ENCODE results near the gene THSD7B. TPM values are rescaled to one million over a fixed set of nuclear protein-coding genes. Genes with fewer than 3 reads are reported as not detected.
"Not testable (repeated sequence)": the region's sequence is repeated elsewhere in the genome, so short reads cannot be mapped to it uniquely, and the experiment has no call there.

THSD7B gene
- total RNA-seq, 1 experiment from 2014 or later = 6.9 TPM

DNA sequence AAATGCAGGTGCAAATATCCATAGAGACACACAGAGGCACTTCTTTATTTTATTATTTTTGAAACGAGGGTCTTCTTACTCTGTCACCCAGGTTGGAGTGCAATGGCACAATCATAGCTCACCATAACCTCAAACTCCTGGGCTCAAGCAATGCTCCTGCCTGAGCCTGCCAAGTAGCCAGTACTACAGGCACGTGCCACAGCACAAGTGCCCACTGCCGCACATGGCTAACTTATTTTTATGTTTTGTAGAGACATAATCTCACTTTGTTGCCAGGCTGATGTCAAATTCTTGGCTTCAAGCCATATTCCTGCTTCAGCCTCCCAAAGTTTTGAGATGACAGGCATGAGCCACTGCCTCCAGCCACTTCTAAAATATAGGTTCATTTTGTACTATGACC is 537.6 kb downstream of the THSD7B start:
- Mint-ChIP-seq H3K4me3 (ENCODE audit: unreplicated experiment) (no peak overlapping the region), H3K9me3 (ENCODE audit: unreplicated experiment) (no peaks in the 10 kb centered on the region), H3K27me3 (ENCODE audit: insufficient read depth, unreplicated experiment) (no peaks in the 10 kb centered on the region), H3K36me3 (ENCODE audit: insufficient read depth, unreplicated experiment) (peaks cover 3% of the 10 kb centered on the region), H3K4me1 (ENCODE audit: low read depth, unreplicated experiment) (no peaks in the 10 kb centered on the region), H3K27ac (ENCODE audit: unreplicated experiment) (no peak overlapping the region)
- CTCF ChIA-PET = no interaction called here
- Histone ChIP-seq H3K9me3 (peaks cover 16% of the 10 kb centered on the region), H3K36me3 (ENCODE audit: control insufficient read depth, insufficient read depth, low read length) (no peaks in the 10 kb centered on the region), H3K4me3 (ENCODE audit: low read depth, low read length) (no peak overlapping the region), H3K27me3 (replicated peaks; ENCODE audit: control insufficient read depth, insufficient read depth, low read length) (no peaks in the 10 kb centered on the region), H3K4me1 (0 out of 2 replicates have a peak, but pooled peaks cover 9% of the 10 kb centered on the region)
- no peak for DNase-seq
- intact Hi-C loops (cut with micrococcal nuclease; ENCODE audit: unreplicated experiment) = no loop called here
- no TSS peak for BruUV-seq (replicated peaks)
- POLR2A ChIA-PET = no interaction called here
- TF ChIP-seq, protein P1, sequence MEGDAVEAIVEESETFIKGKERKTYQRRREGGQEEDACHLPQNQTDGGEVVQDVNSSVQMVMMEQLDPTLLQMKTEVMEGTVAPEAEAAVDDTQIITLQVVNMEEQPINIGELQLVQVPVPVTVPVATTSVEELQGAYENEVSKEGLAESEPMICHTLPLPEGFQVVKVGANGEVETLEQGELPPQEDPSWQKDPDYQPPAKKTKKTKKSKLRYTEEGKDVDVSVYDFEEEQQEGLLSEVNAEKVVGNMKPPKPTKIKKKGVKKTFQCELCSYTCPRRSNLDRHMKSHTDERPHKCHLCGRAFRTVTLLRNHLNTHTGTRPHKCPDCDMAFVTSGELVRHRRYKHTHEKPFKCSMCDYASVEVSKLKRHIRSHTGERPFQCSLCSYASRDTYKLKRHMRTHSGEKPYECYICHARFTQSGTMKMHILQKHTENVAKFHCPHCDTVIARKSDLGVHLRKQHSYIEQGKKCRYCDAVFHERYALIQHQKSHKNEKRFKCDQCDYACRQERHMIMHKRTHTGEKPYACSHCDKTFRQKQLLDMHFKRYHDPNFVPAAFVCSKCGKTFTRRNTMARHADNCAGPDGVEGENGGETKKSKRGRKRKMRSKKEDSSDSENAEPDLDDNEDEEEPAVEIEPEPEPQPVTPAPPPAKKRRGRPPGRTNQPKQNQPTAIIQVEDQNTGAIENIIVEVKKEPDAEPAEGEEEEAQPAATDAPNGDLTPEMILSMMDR (IDR thresholded peaks at IDR 0.05; ENCODE audit: insufficient read depth in 1 of 2, low read depth in 1 of 2, low read length in 1 of 2, severe bottlenecking in 1 of 2, unreplicated experiment in 1 of 2) = no peak

DNA sequence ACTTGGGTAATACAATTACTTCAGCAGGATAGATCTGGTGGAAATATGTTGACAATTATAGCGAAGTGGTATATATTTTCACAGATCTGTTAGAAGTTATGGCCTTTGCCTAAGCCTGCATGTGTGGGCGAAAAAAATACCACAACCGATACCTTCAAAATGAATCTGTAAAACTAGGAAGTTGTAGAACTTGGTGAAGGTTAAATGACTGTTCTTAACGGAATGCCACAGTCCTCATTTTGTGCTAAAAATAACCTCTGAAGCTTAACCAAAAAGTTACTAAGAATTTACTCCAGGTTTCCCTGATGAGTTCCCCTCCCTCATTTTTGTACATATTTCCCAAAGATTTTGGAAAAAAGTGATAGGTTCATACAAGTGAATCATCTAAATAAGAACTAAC is 550.7 kb downstream of the THSD7B start:
- POLR2A ChIA-PET = no interaction called here
- intact Hi-C loops (cut with micrococcal nuclease; ENCODE audit: unreplicated experiment) = no loop called here
- H3K9me3 ChIP-seq = no peaks in the 10 kb centered on the region
- no peak overlapping the region for H3K27ac Mint-ChIP-seq (ENCODE audit: unreplicated experiment)
- no peaks in the 10 kb centered on the region for H3K36me3 Mint-ChIP-seq (ENCODE audit: insufficient read depth, unreplicated experiment)
- H3K4me1 Mint-ChIP-seq (ENCODE audit: low read depth, unreplicated experiment) = no peaks in the 10 kb centered on the region
- H3K4me3 Mint-ChIP-seq (ENCODE audit: unreplicated experiment) = no peak overlapping the region
- DNase-seq = no peak
- TF ChIP-seq, protein P1 (IDR thresholded peaks at IDR 0.05; ENCODE audit: insufficient read depth in 1 of 2, low read depth in 1 of 2, low read length in 1 of 2, severe bottlenecking in 1 of 2, unreplicated experiment in 1 of 2) = no peak
- no peak overlapping the region for H3K4me3 ChIP-seq (ENCODE audit: low read depth, low read length)
- BruUV-seq (replicated peaks) = no TSS peak
- no peaks in the 10 kb centered on the region for H3K27me3 ChIP-seq (replicated peaks; ENCODE audit: control insufficient read depth, insufficient read depth, low read length)
- H3K27me3 Mint-ChIP-seq (ENCODE audit: insufficient read depth, unreplicated experiment) = no peaks in the 10 kb centered on the region
- no peaks in the 10 kb centered on the region for H3K36me3 ChIP-seq (ENCODE audit: control insufficient read depth, insufficient read depth, low read length)
- no peaks in the 10 kb centered on the region for H3K9me3 Mint-ChIP-seq (ENCODE audit: unreplicated experiment)
- CTCF ChIA-PET = no interaction called here
- no peaks in the 10 kb centered on the region for H3K4me1 ChIP-seq

DNA sequence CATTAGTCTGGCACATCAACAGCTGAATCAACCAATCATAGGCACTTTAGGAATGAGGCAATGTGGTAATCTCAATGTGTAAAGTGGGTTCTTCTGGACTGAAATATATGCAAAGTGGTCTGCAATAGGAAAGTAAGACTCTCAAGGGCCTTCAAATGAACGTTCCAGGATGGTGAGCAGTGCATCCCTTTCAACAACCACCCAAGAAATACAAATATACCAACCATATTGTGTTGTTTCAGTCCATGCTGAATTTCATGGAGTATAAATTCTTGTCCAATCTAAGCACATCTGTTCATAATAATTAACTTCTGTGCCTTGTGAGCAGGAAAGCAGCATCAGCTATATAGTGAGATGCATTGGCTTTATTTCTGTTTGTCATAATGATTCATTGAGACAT is 556.2 kb downstream of the THSD7B start:
- intact Hi-C loops (cut with micrococcal nuclease; ENCODE audit: unreplicated experiment) = no loop called here
- no peaks in the 10 kb centered on the region for H3K27me3 ChIP-seq (replicated peaks; ENCODE audit: control insufficient read depth, insufficient read depth, low read length)
- Mint-ChIP-seq H3K36me3 (ENCODE audit: insufficient read depth, unreplicated experiment) (no peaks in the 10 kb centered on the region), H3K4me3 (ENCODE audit: unreplicated experiment) (no peak overlapping the region), H3K27me3 (ENCODE audit: insufficient read depth, unreplicated experiment) (no peaks in the 10 kb centered on the region), H3K4me1 (ENCODE audit: low read depth, unreplicated experiment) (no peaks in the 10 kb centered on the region), H3K27ac (ENCODE audit: unreplicated experiment) (no peak overlapping the region), H3K9me3 (ENCODE audit: unreplicated experiment) (no peaks in the 10 kb centered on the region)
- no TSS peak for BruUV-seq (replicated peaks)
- DNase-seq = no peak
- no peaks in the 10 kb centered on the region for H3K9me3 ChIP-seq
- ChIA-PET POLR2A (no interaction called here), CTCF (no interaction called here)
- no peak overlapping the region for H3K4me3 ChIP-seq (ENCODE audit: low read depth, low read length)
- TF ChIP-seq, protein P1 (IDR thresholded peaks at IDR 0.05; ENCODE audit: insufficient read depth in 1 of 2, low read depth in 1 of 2, low read length in 1 of 2, severe bottlenecking in 1 of 2, unreplicated experiment in 1 of 2) = no peak
- H3K36me3 ChIP-seq (ENCODE audit: control insufficient read depth, insufficient read depth, low read length) = no peaks in the 10 kb centered on the region
- no peaks in the 10 kb centered on the region for H3K4me1 ChIP-seq

DNA sequence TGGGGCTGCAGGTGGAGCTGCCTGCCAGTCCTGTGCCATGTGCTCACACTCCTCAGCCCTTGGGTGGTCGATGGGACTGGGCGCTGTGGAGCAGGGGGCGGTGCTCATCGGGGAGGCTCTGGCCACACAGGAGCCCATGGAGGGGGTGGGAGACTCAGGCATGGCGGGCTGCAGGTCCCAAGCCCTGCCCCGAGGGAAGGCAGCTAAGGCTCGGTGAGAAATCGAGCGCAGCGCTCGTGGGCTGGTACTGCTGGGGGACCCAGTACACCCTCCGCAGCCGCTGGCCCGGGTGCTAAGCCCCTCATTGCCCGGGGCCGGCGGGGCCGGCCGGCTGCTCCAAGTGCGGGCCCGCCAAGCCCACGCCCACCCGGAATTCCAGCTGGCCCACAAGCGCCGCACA is 566.2 kb downstream of the THSD7B start:
- H3K27me3 ChIP-seq (replicated peaks; ENCODE audit: control insufficient read depth, insufficient read depth, low read length); H3K36me3 Mint-ChIP-seq (ENCODE audit: insufficient read depth, unreplicated experiment); CTCF ChIA-PET; H3K4me1 ChIP-seq; intact Hi-C loops (cut with micrococcal nuclease; ENCODE audit: unreplicated experiment); BruUV-seq (replicated peaks); H3K27ac Mint-ChIP-seq (ENCODE audit: unreplicated experiment); H3K36me3 ChIP-seq (ENCODE audit: control insufficient read depth, insufficient read depth, low read length); H3K9me3 ChIP-seq; H3K9me3 Mint-ChIP-seq (ENCODE audit: unreplicated experiment); H3K4me3 ChIP-seq (ENCODE audit: low read depth, low read length); H3K27me3 Mint-ChIP-seq (ENCODE audit: insufficient read depth, unreplicated experiment); DNase-seq; POLR2A ChIA-PET; H3K4me3 Mint-ChIP-seq (ENCODE audit: unreplicated experiment); H3K4me1 Mint-ChIP-seq (ENCODE audit: low read depth, unreplicated experiment): not testable (repeated sequence)

Data from Caco-2 (cell line).